ENCODE measurements around the gene ADAMTS16. TPM values are rescaled to one million over a fixed set of nuclear protein-coding genes. Genes with fewer than 3 reads are reported as not detected.

The ADAMTS16 gene
- total and polyA plus RNA-seq, 2 experiments from 2014 or later, result 2.8 to 15.4 TPM

GRCh38 chr5:5116956-5117355 is 23.2 kb upstream of the ADAMTS16 start:
- no peaks in the 10 kb centered on the region for H4K20me1 ChIP-seq (replicated peaks; ENCODE audit: insufficient read depth)
- H2AFZ ChIP-seq, result no peak overlapping the region
- H3K4me2 ChIP-seq, result no peak overlapping the region
- H3K79me2 ChIP-seq (replicated peaks; ENCODE audit: insufficient read depth), result no peaks in the 10 kb centered on the region
- H3K4me3 ChIP-seq, result no peak overlapping the region
- peaks cover 22% of the 10 kb centered on the region; the same call in 2 of the 3 replicates for H3K9me3 Mint-ChIP-seq
- ATAC-seq, result no peak
- no peaks in the 10 kb centered on the region for H3K36me3 ChIP-seq (ENCODE audit: insufficient read depth)
- H3K27ac ChIP-seq (ENCODE audit: low read depth), result no peak overlapping the region
- no peaks in the 10 kb centered on the region for H3F3A ChIP-seq (replicated peaks; ENCODE audit: low read depth)
- H3K27ac Mint-ChIP-seq, result no peak overlapping the region
- H3K4me1 Mint-ChIP-seq, result no peaks in the 10 kb centered on the region
- no peak overlapping the region for H3K4me3 Mint-ChIP-seq
- TF ChIP-seq EZH2phosphoT487 (IDR thresholded peaks at IDR 0.05; ENCODE audit: unreplicated experiment) (no peak), EZH2 (IDR thresholded peaks at IDR 0.05; ENCODE audit: low read depth, unreplicated experiment) (no peak), ZNF462 (CRISPR knock-in tag; IDR thresholded peaks at IDR 0.05) (no peak), POLR2AphosphoS5 (IDR thresholded peaks at IDR 0.05; ENCODE audit: low read depth) (no peak), ZNF114 (CRISPR knock-in tag; IDR thresholded peaks at IDR 0.05) (no peak), CREB1 (CRISPR knock-in tag; IDR thresholded peaks at IDR 0.05; ENCODE audit: low read depth) (no peak), CTCF (conservative IDR thresholded peaks at IDR 0.05; ENCODE audit: low read depth in 2 of 2) (no peak), JUNB (IDR thresholded peaks at IDR 0.05; ENCODE audit: unreplicated experiment) (no peak)
- no peaks in the 10 kb centered on the region; the same call in 1 of the 2 replicates for H3K9me2 ChIP-seq (ENCODE audit: insufficient read depth)
- H3K4me1 ChIP-seq (ENCODE audit: insufficient read depth), result no peaks in the 10 kb centered on the region
- DNase-seq (ENCODE audit: low spot score), result no peak
- peaks cover 2% of the 10 kb centered on the region for H3K27me3 Mint-ChIP-seq (ENCODE audit: insufficient read depth, low read depth, poor library complexity)
- H3K27me3 ChIP-seq (ENCODE audit: insufficient read depth), result no peaks in the 10 kb centered on the region
- no peaks in the 10 kb centered on the region; the same call in 2 of the 3 replicates for H3K36me3 Mint-ChIP-seq (ENCODE audit: low read depth)
